IPS-NIHi11 (cell line): ENCODE results near the gene MTFMT.

Source experiments
- DNase-seq: peaks from one replicate; pipeline ENCODE4 v3.0.0; 2012; ENCODE audit warnings: mixed read lengths, low spot score

Gene MTFMT

DNA sequence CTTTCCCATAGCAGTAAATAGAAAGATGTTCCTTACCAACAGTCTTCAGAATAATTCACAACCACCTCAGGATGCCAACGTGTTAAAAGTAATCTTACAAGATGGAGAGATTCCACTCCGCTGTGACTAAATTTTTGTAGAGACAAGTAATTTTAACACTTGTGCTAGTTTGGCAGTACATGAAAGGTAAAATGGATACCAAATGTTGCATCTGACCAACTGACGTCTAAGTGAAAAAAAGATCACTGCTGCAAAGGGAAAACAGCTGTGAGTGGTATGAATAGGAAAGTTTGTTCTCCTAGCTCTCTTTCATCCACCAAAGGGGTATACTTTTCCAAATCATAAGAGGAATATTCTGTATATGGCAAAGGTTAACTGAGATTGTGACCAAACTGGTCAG lies 42.3 kb downstream of the MTFMT start:
- DNase-seq: no peak

DNA sequence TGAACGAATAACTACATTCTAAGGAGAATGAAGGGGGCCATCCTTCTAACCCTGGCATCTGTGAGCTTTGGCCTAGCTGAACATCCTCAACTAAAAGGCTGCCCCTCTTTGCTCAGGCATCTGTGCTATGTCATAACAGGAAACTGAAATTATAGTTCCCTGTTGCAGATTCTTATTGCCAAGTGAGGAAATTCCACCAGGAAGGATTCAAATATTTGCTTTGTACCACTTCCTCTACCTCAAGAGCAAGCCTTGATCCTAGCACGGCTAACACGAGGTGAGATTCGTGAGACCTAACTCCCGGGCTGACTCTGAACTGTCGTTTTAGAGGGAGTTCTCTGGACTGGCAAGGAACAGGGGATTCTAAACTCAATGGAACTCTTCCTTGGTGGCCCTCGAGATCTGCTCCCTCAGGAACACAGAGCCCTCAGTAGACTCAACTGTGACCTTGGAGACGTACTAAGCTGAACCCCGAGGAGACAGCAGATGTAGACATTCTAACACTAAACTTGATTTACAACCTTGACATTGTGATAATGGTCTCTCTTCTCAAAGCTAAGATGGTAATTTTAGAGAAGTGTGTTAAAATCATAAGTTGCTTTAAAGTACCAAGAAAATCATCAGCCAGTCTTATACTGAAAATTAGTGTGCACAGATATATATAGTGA lies 43.9 kb downstream of the MTFMT start:
- DNase-seq: no peak

DNA sequence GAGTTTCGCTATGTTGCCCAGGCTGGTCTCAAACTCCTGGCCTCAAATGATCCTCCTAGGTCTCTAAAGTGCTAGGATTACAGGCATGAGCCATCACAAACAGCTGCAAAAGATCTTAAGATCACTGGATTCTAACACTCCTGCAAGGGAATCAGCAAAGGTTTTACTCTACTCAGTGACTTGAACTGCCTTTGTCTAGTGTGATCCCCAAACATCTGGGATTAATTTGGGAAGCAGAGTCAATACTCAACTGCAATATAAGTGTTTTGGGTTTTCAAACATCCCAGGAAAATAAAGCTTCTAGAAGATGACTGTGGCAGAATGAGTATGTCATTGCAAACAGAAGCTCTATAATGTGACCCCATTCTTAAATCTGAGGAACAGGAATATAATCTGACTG lies 47.0 kb downstream of the MTFMT start:
- DNase-seq: no peak

DNA sequence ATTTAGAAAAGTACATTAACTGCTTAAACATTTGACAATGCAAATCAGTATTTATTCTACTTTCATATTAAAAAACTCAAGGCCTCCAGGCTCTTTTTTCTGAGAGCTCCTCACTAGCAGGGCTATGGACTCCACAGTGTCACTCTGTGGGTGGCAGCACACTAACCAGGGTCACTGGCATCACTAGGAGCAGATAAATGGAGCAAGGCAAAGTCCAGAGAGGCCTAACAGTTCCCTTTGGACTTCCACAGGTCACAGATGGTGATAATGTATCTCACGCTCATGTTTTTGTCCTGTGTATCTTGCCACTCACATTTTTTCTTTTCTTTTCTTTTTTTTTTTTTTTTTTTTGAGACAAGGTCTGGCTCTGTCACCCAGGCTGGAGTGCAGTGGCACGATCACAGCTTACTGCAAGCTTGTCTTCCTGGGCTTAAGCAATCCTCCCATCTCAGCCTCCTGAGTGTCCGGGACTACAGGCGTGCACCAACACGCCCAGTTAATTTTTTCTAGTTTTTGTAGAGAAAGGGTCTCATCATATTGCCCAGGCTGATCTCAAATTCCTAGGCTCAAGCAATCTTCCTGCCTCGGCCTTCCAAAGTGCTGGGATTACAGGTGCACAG lies 47.5 kb downstream of the MTFMT start:
- DNase-seq: no peak

DNA sequence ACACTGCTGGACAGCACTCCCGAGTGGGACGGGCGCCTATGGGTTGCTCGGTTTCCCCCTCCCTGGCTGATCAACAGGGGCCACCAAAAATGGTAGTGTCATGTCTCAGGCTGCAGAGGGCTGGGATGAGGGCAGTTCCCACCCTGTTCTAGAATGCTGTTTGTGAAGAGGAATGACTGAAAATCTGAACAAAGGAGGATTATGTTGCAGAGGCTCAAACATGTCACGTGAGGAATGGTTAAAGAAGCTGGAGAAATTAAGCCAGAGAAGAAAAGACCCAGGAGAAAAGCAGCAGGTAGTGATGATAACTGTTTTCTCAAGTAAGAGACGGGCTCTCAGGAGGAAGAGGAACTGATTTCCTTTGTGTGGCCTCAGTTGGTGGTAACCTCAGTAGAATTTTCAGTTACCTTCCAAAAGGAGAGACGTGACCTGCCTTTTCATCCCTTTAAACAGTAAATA lies 50.2 kb downstream of the MTFMT start:
- peak; percentile 48 for DNase-seq

DNA sequence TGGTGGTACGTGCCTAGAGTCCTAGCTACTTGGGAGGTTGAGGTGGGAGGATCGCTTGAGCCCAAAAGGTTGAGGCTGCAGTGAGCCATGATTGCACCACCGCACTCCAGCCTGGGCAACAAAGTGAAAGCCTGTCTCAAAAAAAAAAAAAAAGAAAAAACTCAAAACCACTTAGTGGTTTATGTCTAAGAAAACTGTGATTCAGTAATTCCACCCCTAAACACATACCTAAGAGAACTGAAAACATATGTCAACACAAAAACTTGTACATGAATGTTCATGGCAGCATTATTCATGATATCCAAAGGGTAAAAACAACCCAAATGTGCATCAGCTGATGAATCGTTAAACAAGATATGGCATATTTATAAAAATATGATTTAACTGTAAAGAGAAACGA lies 54.0 kb downstream of the MTFMT start:
- DNase-seq: no peak

DNA sequence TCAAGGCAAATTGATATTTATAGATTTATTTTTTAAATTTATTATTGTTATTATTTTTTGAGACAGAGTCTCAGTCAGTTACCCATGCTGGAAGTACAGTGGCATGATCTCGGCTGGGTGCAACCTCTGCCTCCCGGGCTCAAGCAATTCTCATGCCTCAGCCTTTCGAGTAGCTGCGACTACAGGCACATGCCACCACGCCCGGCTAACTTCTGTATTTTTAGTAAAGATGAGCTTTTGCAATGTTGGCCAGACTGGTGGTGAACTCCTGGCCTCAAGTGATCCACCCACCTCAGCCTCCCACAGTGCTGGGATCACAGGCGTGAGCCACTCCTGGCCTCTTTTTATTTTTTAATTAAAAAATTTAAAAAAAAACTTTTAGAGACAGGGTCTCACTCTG lies 58.7 kb downstream of the MTFMT start:
- DNase-seq: no peak

DNA sequence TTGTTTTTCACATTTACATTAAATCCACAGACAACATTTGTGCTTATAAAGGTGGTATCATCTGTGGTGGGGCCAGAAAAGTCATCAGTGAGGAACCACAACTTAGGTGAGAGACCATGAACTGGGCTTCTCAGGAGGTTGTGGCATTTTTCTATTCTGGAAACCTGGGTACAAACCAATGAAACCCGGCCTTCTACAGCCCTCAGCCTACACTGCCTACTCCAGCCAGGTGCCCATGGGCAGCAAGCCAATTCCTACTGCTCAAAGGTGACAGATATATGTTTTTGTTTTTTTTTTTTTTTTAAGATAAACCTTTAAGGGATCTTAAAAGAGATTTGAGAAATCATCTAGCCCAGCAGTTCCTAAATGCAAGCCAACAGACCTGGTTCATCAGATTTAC lies 60.0 kb downstream of the MTFMT start:
- no peak for DNase-seq

DNA sequence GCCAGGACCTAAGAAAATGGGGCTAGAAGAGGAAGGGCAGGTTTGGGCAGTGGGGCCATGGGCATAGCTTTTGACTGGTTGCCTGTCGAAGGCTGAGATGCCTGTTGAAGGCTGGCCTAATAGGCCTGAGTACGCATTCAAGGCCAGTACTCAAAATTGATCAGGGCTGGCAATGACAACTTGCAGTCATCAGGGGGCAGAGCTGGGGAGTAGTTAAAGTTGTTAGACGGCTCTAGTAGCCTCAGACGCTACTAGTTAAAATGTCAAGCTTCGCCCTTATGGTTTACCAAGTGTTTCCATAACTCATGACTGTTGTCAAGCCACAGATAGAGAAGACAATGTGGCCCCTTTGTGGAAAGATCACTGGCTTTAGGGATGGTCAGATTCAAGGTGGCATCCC lies 68.4 kb downstream of the MTFMT start:
- DNase-seq: no peak

DNA sequence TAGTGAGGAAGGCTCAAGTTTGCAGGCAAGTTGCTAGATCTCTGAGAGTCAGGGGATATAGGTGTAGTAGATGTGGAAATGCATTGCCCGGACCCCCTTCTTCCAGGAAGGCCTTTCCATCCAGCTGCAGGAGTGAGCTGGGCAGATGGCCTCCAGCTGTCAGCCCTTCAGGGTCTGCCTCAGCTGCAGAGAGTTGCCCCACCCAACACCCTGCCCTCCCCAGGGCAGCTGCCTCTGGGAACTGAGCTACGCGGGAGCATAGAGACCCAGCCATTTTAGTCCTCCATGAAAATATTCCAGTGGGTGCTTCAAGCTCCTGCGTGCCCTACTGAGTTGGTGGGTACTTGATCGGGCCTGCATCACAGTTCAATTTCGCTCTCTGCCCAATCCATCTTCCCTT lies 69.3 kb downstream of the MTFMT start:
- DNase-seq: no peak

DNA sequence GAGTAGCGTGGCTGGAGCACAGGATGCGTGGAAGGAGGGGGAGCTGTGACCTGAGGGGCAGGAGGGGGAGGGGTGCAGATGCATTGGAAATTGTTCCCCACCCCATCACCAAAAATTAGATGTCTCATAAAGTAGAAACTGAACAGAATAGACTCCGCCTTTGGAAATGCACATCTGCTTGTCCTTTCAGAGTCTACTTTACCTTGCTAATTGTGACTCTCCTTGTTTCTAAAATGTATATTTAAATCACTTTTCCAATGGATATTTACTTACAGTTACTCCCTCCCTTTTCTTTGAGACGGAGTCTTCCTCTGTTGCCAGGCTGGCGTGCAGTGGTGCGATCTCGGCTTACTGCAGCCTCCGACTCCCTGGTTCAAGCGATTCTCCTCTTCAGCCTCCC lies 70.3 kb downstream of the MTFMT start:
- DNase-seq: no peak

DNA sequence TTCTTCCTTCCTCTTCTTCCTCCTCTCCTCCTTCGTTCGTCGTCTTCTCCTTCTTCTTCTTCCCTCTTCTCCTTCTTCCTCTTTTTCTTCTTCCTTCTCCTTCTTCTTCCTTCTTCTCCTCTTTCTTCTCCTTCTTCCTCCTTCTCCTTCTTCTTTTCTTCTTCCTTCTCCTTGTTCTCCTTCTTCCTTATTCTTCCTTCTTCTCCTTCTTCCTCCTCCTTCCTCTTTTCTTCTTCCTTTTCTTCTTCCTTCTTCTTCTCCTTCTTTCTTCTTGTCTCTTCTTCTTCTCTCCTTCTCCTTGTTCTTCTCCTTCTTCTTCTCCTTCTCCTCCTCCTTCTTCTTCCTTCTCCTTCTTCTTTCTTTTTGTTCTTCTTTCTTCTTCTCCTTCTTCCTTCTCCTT lies 75.0 kb downstream of the MTFMT start:
- DNase-seq: no peak

DNA sequence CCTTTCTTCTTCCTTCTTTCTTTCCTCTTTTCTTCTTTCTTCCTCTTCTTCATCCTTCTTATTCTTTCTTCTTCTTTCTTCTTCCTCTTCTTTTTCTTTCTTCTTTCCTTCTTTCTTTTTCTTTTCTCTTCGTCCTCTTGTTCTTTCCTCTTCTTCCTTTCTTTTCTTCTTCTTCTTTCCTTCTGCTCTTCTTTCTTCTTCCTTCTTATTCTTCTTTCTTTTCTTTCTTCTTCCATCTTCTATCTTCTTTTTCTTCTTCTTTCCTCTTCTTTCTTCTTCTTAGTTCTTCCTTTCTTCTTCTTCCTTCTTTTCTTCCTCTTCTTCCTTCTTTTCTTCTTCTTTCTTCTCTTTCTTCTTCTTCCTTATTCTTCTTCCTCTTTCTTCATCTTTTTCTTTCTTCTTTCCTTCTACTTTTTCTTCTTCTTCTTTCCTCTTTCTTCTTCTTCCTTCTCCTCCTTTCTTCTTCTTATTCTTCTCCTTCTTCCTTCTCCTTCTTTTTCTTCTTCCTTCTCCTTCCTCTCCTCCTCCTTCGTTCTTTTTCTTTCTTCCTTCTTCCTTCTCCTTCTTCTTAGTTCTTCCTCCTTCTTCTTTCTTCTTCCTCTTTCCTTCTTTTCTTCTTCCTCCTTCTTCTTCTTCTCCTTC lies 77.5 kb downstream of the MTFMT start:
- DNase-seq: no peak
